NT2/D1 (cell line): ENCODE data around the gene KIAA0513.

Source experiments
- DNase-seq: peaks from one replicate; pipeline ENCODE4 v3.0.0-alpha.2; 2011; ENCODE audit warnings: low read depth, low spot score
- H3K27me3 ChIP-seq: 2 replicates; pipeline ENCODE4 v1.6.0; 2011; ENCODE audit warnings: mild to moderate bottlenecking; ENCODE audit not compliant: insufficient read length, insufficient read depth
- H3K36me3 ChIP-seq: 2 replicates; pipeline ENCODE4 v1.6.1; 2011; ENCODE audit warnings: mild to moderate bottlenecking, low read length, mixed read lengths; ENCODE audit not compliant: insufficient read depth, insufficient read length
- H3K4me1 ChIP-seq: 2 replicates; pipeline ENCODE4 v1.5.1; 2011; ENCODE audit not compliant: insufficient read depth, insufficient read length
- H3K4me3 ChIP-seq: 2 replicates; pipeline ENCODE4 v1.5.1; 2011; ENCODE audit warnings: low read depth; ENCODE audit not compliant: insufficient read length
- H3K9ac ChIP-seq: 2 replicates; pipeline ENCODE4 v1.6.0; 2011; ENCODE audit warnings: low read depth; ENCODE audit not compliant: insufficient read length
- H3K9me3 ChIP-seq: 2 replicates; pipeline ENCODE4 v1.5.1; 2011; ENCODE audit warnings: mild to moderate bottlenecking, low read length; ENCODE audit not compliant: insufficient read depth
- SUZ12 ChIP-seq: IDR thresholded peaks from 2 replicates; pipeline ENCODE4 v1.6.1; 2011; ENCODE audit not compliant: insufficient read length, insufficient read depth; ENCODE audit errors: extremely low read depth
- YY1 ChIP-seq: IDR thresholded peaks from 2 replicates; pipeline ENCODE4 v1.6.1; 2011; ENCODE audit not compliant: insufficient read length, insufficient read depth
- ZNF274 ChIP-seq: IDR thresholded peaks from 2 replicates; pipeline ENCODE4 v1.6.1; 2011; ENCODE audit warnings: mild to moderate bottlenecking, low read depth, low read length

Gene KIAA0513

GRCh38 chr16:85046931-85047866, 19.6 kb downstream of the KIAA0513 start:
- Histone ChIP-seq H3K27me3 (no peaks in the 10 kb centered on the region), H3K36me3 (no peaks in the 10 kb centered on the region), H3K9me3 (no peaks in the 10 kb centered on the region), H3K9ac (no peak overlapping the region), H3K4me1 (peaks cover 2% of the 10 kb centered on the region), H3K4me3 (no peak overlapping the region)
- no peak for DNase-seq
- TF ChIP-seq ZNF274, result no peak
- no peak for TF ChIP-seq YY1
- no peak for TF ChIP-seq SUZ12

GRCh38 chr16:85047867-85048455, 20.4 kb downstream of the KIAA0513 start:
- no peaks in the 10 kb centered on the region for H3K27me3 ChIP-seq
- no peaks in the 10 kb centered on the region for H3K9me3 ChIP-seq
- H3K36me3 ChIP-seq, result no peaks in the 10 kb centered on the region
- TF ChIP-seq ZNF274, result no peak
- TF ChIP-seq YY1, result no peak
- peaks cover 2% of the 10 kb centered on the region for H3K4me1 ChIP-seq
- H3K9ac ChIP-seq, result no peak overlapping the region
- no peak overlapping the region for H3K4me3 ChIP-seq
- no peak for DNase-seq

- TF ChIP-seq ZNF274, result no peak
- Histone ChIP-seq H3K4me3 (no peak overlapping the region), H3K27me3 (no peaks in the 10 kb centered on the region), H3K9me3 (no peaks in the 10 kb centered on the region), H3K9ac (no peak overlapping the region), H3K36me3 (no peaks in the 10 kb centered on the region), H3K4me1 (peaks cover 2% of the 10 kb centered on the region)
- no peak for DNase-seq
These were observed 21.4 kb downstream of the KIAA0513 start for GRCh38 chr16:85048921-85049562.

DNA sequence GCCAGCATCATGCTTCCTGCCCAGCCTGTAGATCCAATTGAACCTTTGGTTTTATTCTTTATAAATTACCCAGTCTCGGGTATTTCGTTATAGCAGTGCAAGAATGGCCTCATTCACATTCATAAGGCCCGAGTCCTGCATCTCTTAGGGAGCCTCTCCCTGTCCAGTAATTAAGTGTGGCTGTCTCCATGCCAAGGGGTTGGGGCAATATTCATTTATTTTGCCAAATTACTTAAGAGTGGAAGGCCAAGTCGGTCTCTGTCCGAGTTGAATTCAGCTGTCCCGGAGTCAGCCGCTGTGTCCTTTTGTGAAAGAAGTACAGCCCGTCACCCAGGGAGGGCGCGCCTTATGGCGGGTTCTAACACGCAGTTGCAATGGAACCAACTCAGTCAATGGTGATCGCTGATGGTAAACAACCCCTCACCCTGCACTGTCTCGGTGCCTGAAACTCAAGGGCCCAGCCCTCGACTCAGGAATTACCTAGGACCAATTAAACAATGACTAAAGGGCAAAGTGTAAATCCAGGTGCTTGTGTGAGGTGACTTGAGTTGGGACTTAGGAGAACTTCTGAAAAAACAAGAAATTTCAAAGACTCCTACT, 22.2 kb downstream of the KIAA0513 start:
- Histone ChIP-seq H3K9ac (no peak overlapping the region), H3K27me3 (no peaks in the 10 kb centered on the region), H3K4me1 (peaks cover 2% of the 10 kb centered on the region), H3K9me3 (no peaks in the 10 kb centered on the region), H3K4me3 (no peak overlapping the region), H3K36me3 (no peaks in the 10 kb centered on the region)
- no peak for TF ChIP-seq SUZ12
- TF ChIP-seq ZNF274, result no peak
- no peak for TF ChIP-seq YY1
- DNase-seq, result no peak

- no peak overlapping the region for H3K4me3 ChIP-seq
- no peaks in the 10 kb centered on the region for H3K27me3 ChIP-seq
- no peaks in the 10 kb centered on the region for H3K36me3 ChIP-seq
- DNase-seq, result no peak
- H3K9ac ChIP-seq, result no peak overlapping the region
- H3K9me3 ChIP-seq, result no peaks in the 10 kb centered on the region
- TF ChIP-seq ZNF274 (no peak), SUZ12 (no peak), YY1 (no peak)
- H3K4me1 ChIP-seq, result peaks cover 7% of the 10 kb centered on the region
These were observed 23.5 kb downstream of the KIAA0513 start for GRCh38 chr16:85051067-85051581.

GRCh38 chr16:85051683-85052082, 24.1 kb downstream of the KIAA0513 start:
- H3K4me1 ChIP-seq, result peaks cover 12% of the 10 kb centered on the region
- no peaks in the 10 kb centered on the region for H3K27me3 ChIP-seq
- H3K4me3 ChIP-seq, result no peak overlapping the region
- H3K36me3 ChIP-seq, result no peaks in the 10 kb centered on the region
- no peak for DNase-seq
- no peaks in the 10 kb centered on the region for H3K9me3 ChIP-seq
- TF ChIP-seq YY1, result no peak
- TF ChIP-seq ZNF274, result no peak
- TF ChIP-seq SUZ12, result no peak
- no peak overlapping the region for H3K9ac ChIP-seq
